WTC11 (cell line): Measurements from ENCODE around the gene FHOD3.

Experiments
- CREM ChIP-seq: sonication (generic); formaldehyde crosslinking; IDR thresholded peaks from 2 replicates; pipeline ENCODE4 v1.8.1; 2022; ENCODE audit warnings: mild to moderate bottlenecking, missing genetic modification reagents, moderate library complexity
- JUN ChIP-seq: sonication (generic); formaldehyde crosslinking; IDR thresholded peaks from 2 replicates; pipeline ENCODE4 v1.8.0; 2023; ENCODE audit warnings: mild to moderate bottlenecking, missing genetic modification reagents
- MAX ChIP-seq: sonication (generic); formaldehyde crosslinking; IDR thresholded peaks from 2 replicates; pipeline ENCODE4 v1.8.0; 2022; ENCODE audit warnings: mild to moderate bottlenecking, missing genetic modification reagents
- USF2 ChIP-seq: sonication (generic); formaldehyde crosslinking; IDR thresholded peaks from 2 replicates; pipeline ENCODE4 v1.8.1; 2023; ENCODE audit warnings: mild to moderate bottlenecking, missing genetic modification reagents, moderate library complexity
- ZNF138 ChIP-seq: sonication (generic); formaldehyde crosslinking; conservative IDR thresholded peaks from 2 replicates; pipeline ENCODE4 v1.8.1; 2022; ENCODE audit warnings: mild to moderate bottlenecking, moderate library complexity, missing genetic modification reagents
- ZNF219 ChIP-seq: sonication (generic); formaldehyde crosslinking; IDR thresholded peaks from 2 replicates; pipeline ENCODE4 v1.8.0; 2023; ENCODE audit warnings: missing genetic modification reagents, mild to moderate bottlenecking, borderline replicate concordance
- ZNF671 ChIP-seq: fragments of 250-450 bp; sonication (Bioruptor Pico); IDR thresholded peaks from 2 replicates; pipeline ENCODE4 v1.8.0; 2021; ENCODE audit warnings: mild to moderate bottlenecking
- TF ChIP-seq, protein P1 (sequence below): fragments of 200-600 bp; IDR thresholded peaks from 2 replicates; pipeline ENCODE4 v1.8.0; 2022; ENCODE audit warnings: antibody characterized with exemption
- TF ChIP-seq, protein P2 (sequence below): sonication (generic); formaldehyde crosslinking; IDR thresholded peaks from 2 replicates; pipeline ENCODE4 v1.8.1; 2022; ENCODE audit warnings: low read depth, mild to moderate bottlenecking, moderate library complexity, missing genetic modification reagents, borderline replicate concordance

GRCh38 chr18:36649205-36649604 lies 351.7 kb downstream of the FHOD3 start:
- TF ChIP-seq, protein P1, sequence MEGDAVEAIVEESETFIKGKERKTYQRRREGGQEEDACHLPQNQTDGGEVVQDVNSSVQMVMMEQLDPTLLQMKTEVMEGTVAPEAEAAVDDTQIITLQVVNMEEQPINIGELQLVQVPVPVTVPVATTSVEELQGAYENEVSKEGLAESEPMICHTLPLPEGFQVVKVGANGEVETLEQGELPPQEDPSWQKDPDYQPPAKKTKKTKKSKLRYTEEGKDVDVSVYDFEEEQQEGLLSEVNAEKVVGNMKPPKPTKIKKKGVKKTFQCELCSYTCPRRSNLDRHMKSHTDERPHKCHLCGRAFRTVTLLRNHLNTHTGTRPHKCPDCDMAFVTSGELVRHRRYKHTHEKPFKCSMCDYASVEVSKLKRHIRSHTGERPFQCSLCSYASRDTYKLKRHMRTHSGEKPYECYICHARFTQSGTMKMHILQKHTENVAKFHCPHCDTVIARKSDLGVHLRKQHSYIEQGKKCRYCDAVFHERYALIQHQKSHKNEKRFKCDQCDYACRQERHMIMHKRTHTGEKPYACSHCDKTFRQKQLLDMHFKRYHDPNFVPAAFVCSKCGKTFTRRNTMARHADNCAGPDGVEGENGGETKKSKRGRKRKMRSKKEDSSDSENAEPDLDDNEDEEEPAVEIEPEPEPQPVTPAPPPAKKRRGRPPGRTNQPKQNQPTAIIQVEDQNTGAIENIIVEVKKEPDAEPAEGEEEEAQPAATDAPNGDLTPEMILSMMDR: no peak
- TF ChIP-seq USF2 (CRISPR knock-in tag) (no peak), ZNF138 (CRISPR knock-in tag) (no peak), JUN (CRISPR knock-in tag) (no peak), ZNF219 (CRISPR knock-in tag) (no peak), MAX (CRISPR knock-in tag) (no peak), CREM (CRISPR knock-in tag) (no peak), ZNF671 (CRISPR knock-in tag) (no peak)
- TF ChIP-seq, protein P2, sequence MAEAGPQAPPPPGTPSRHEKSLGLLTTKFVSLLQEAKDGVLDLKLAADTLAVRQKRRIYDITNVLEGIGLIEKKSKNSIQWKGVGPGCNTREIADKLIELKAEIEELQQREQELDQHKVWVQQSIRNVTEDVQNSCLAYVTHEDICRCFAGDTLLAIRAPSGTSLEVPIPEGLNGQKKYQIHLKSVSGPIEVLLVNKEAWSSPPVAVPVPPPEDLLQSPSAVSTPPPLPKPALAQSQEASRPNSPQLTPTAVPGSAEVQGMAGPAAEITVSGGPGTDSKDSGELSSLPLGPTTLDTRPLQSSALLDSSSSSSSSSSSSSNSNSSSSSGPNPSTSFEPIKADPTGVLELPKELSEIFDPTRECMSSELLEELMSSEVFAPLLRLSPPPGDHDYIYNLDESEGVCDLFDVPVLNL: no peak
